HepG2 (cell line): ENCODE results near the gene NTN4. TPM values are rescaled to one million over a fixed set of nuclear protein-coding genes. Genes with fewer than 3 reads are reported as not detected.

Source experiments
- ATAC-seq: fragments of 200-7000 bp; cut with Tn5 transposase; 3 replicates; pipeline ENCODE4 v1.9.1; 2020; ENCODE audit warnings: mild to moderate bottlenecking, moderate library complexity
- BruUV-seq: library from RNA; stranded (reverse); fragments of 400-500 nt; replicated peaks from 2 replicates; lab custom pipeline; 2021; lab: Mats Ljungman, UMichigan
- CTCF ChIA-PET: fragments of 300-600 bp; formaldehyde crosslinking; extraction: SDS; loops from one replicate; lab custom pipeline; 2021; ENCODE audit warnings: low total read pairs, inconsistent platforms, low intra/inter-chr PET ratio; lab: Yijun Ruan, JAX
- POLR2A ChIA-PET: fragments of 350-600 bp; sonication (Branson Sonifier 250); formaldehyde crosslinking; loops from one replicate; lab custom pipeline; 2020; ENCODE audit warnings: antibody characterized with exemption, inconsistent platforms; lab: Yijun Ruan, JAX
- DNase-seq: peaks from one replicate; pipeline ENCODE4 v3.0.0-alpha.2; 2015; ENCODE audit warnings: low spot score
- FAIRE-seq: peaks from 3 replicates; lab custom pipeline; 2011; peaks lifted over from hg19 to GRCh38; lab: Jason Lieb, UNC
- H2AFZ ChIP-seq: one replicate; pipeline ENCODE4 v1.6.1; 2011; ENCODE audit warnings: low read length, inconsistent platforms
- H3K27ac ChIP-seq: fragments of 300-600 bp; 3 replicates; pipeline ENCODE4 v1.8.0; 2011; ENCODE audit warnings: mixed run types, mild to moderate bottlenecking, mixed read lengths, low read length, inconsistent platforms; ENCODE audit not compliant: insufficient read depth; ENCODE audit errors: extremely low read length
- H3K27me3 ChIP-seq, 2 experiments: fragments of 200-600 bp in 1 of 2; 2 replicates in 1 of 2; 3 replicates in 1 of 2; pipeline versions ENCODE4 v1.6.0 to v1.8.0; 2011; ENCODE audit warnings: low read length in 2 of 2, mild to moderate bottlenecking in 2 of 2, moderate library complexity in 2 of 2, inconsistent platforms in 1 of 2; ENCODE audit not compliant: insufficient read depth in 2 of 2, control insufficient read depth in 1 of 2
- H3K36me3 ChIP-seq, 2 experiments: fragments of 200-600 bp in 1 of 2; replicated peaks in 1 of 2; 2 replicates in 1 of 2; 3 replicates in 1 of 2; pipeline versions ENCODE4 v1.5.1 to v1.8.0; 2011; ENCODE audit warnings: low read length in 2 of 2, inconsistent platforms in 1 of 2; ENCODE audit not compliant: insufficient read depth in 2 of 2, control insufficient read depth in 1 of 2
- H3K4me1 ChIP-seq: 2 replicates; pipeline ENCODE4 v1.5.1; 2012; ENCODE audit warnings: low read length, inconsistent platforms; ENCODE audit not compliant: insufficient read depth
- H3K4me2 ChIP-seq: 2 replicates; pipeline ENCODE4 v1.6.0; 2011; ENCODE audit warnings: low read depth, low read length, inconsistent platforms
- H3K4me3 ChIP-seq, 3 experiments: fragments of 200-600 bp in 1 of 3; sonication (generic), shearing (Covaris generic) in 1 of 3; replicated peaks in 1 of 3; 2 replicates each; pipeline ENCODE4 v1.5.1; 2011 to 2016; ENCODE audit warnings: low read length in 3 of 3, inconsistent platforms in 2 of 3, low read depth in 2 of 3, mild to moderate bottlenecking in 2 of 3, control low read depth in 1 of 3, mixed read lengths in 1 of 3; ENCODE audit not compliant: insufficient read depth in 1 of 3
- H3K79me2 ChIP-seq: one replicate; pipeline ENCODE4 v1.6.1; 2011; ENCODE audit warnings: low read length, inconsistent platforms; ENCODE audit not compliant: insufficient read depth
- H3K9ac ChIP-seq: 2 replicates; pipeline ENCODE4 v1.6.0; 2011; ENCODE audit warnings: mild to moderate bottlenecking, low read depth, low read length, inconsistent platforms; ENCODE audit not compliant: insufficient read depth
- H3K9me3 ChIP-seq: 2 replicates; pipeline ENCODE4 v1.5.1; 2012; ENCODE audit warnings: mild to moderate bottlenecking, low read length
- H4K20me1 ChIP-seq: 2 replicates; pipeline ENCODE4 v1.6.0; 2011; ENCODE audit warnings: inconsistent platforms, mild to moderate bottlenecking, low read length, moderate library complexity; ENCODE audit not compliant: insufficient read depth
- FOXA3 ChIP-seq: IDR thresholded peaks from 2 replicates; pipeline ENCODE4 v1.6.1; 2016; ENCODE audit warnings: missing genetic modification reagents, missing compliant biosample characterization
- SAFB2 ChIP-seq: sonication (generic); formaldehyde crosslinking; IDR thresholded peaks from 2 replicates; pipeline ENCODE4 v1.5.1; 2020; ENCODE audit warnings: missing genetic modification reagents, low read depth, mild to moderate bottlenecking, borderline replicate concordance
- WGBS: methylation state at CpG from one replicate; pipeline ENCODE4 v1.1.6; 2017; ENCODE audit warnings: low lambda C conversion rate; 5-methylcytosine and 5-hydroxymethylcytosine counted together
- in situ Hi-C: cut with HindIII; loops from 2 replicates; pipeline ENCODE4 v1.10.0; 2017; ENCODE audit warnings: low pct_unique_long_range_greater_than_20kb; ENCODE audit not compliant: extremely low pct_ligation_motif_present
- intact Hi-C: fragments of 100-400 bp; cut with micrococcal nuclease; formaldehyde crosslinking; loops from one replicate; pipeline ENCODE4 v1.10.0; 2022; ENCODE audit not compliant: unreplicated experiment
- polyA plus RNA-seq, 8 experiments: library from polyadenylated mRNA; depleted of rRNA in 3 of 8; stranded (reverse) in 7 of 8; unstranded in 1 of 8; fragments of >200 nt; fragmentation: Illumina TruSeq in 4 of 8; extraction: Trizol in 4 of 8; gene quantifications; 2 replicates each; pipeline versions ENCODE4 v1.2.1 to v1.2.3, GENCODE V29; 2011 to 2016; ENCODE audit warnings: low read depth in 4 of 8, missing spikeins in 1 of 8, mixed read lengths in 1 of 8; ENCODE audit not compliant: insufficient read depth in 1 of 8
- total RNA-seq, 5 experiments: library from RNA; depleted of rRNA; stranded (reverse); fragments of >200 nt; fragmentation: Illumina TruSeq; extraction: Trizol; gene quantifications; 2 replicates each; pipeline ENCODE4 v1.2.3, GENCODE V29; 2016; ENCODE audit warnings: low read depth in 1 of 5
- TF ChIP-seq, protein P1 (sequence below): sonication (generic); formaldehyde crosslinking; conservative IDR thresholded peaks from 2 replicates; pipeline ENCODE4 v1.4.0; 2020; ENCODE audit warnings: mild to moderate bottlenecking, missing genetic modification reagents, moderate library complexity
- TF ChIP-seq, protein P2 (sequence below): sonication (generic); formaldehyde crosslinking; IDR thresholded peaks from 2 replicates; pipeline ENCODE4 v1.4.0; 2020; ENCODE audit warnings: mild to moderate bottlenecking, low read depth, missing genetic modification reagents

NTN4 gene
- total and polyA plus RNA-seq, 2 of the 13 experiments (the other 11 are each of a cell fraction or from before 2014, with no cell fraction given), result 7.8 to 11.5 TPM

DNA sequence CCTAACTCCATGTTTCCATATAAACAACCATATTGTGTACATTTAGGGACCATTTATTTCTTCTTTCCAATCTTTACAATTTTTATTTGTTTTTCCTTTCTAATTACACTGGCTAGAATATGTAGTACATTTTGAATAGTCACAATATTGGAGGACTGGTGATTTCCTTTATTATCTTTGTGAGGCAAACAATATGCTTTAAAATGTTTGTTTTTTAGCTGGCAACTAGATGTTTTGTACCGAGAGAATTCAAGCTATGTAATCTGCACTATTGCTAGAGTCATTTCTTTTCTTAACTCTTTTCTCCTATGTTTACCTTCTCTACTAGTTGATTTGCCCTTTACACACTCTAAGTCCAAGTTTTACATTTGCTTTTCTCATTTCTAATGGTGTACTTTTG is 13.3 kb upstream of the NTN4 start:
- H3K27me3 ChIP-seq, result no peaks in the 10 kb centered on the region
- TF ChIP-seq, protein P1, sequence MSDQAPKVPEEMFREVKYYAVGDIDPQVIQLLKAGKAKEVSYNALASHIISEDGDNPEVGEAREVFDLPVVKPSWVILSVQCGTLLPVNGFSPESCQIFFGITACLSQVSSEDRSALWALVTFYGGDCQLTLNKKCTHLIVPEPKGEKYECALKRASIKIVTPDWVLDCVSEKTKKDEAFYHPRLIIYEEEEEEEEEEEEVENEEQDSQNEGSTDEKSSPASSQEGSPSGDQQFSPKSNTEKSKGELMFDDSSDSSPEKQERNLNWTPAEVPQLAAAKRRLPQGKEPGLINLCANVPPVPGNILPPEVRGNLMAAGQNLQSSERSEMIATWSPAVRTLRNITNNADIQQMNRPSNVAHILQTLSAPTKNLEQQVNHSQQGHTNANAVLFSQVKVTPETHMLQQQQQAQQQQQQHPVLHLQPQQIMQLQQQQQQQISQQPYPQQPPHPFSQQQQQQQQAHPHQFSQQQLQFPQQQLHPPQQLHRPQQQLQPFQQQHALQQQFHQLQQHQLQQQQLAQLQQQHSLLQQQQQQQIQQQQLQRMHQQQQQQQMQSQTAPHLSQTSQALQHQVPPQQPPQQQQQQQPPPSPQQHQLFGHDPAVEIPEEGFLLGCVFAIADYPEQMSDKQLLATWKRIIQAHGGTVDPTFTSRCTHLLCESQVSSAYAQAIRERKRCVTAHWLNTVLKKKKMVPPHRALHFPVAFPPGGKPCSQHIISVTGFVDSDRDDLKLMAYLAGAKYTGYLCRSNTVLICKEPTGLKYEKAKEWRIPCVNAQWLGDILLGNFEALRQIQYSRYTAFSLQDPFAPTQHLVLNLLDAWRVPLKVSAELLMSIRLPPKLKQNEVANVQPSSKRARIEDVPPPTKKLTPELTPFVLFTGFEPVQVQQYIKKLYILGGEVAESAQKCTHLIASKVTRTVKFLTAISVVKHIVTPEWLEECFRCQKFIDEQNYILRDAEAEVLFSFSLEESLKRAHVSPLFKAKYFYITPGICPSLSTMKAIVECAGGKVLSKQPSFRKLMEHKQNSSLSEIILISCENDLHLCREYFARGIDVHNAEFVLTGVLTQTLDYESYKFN, result peak; percentile 41; the same call in 1 of the 2 replicates
- 0 out of 2 replicates have a peak, but pooled peaks have one; percentile 16 for TF ChIP-seq FOXA3 (CRISPR knock-in tag)
- no peak for TF ChIP-seq SAFB2
- TF ChIP-seq, protein P2, sequence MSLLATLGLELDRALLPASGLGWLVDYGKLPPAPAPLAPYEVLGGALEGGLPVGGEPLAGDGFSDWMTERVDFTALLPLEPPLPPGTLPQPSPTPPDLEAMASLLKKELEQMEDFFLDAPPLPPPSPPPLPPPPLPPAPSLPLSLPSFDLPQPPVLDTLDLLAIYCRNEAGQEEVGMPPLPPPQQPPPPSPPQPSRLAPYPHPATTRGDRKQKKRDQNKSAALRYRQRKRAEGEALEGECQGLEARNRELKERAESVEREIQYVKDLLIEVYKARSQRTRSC, result no peak
- TF ChIP-seq, all 625 proteins: peak for 2
- ATAC-seq (no peak), FAIRE-seq (no peak), DNase-seq (no peak)
- 6% methylated on average over 1 of the region's 1 CpG for WGBS
- Histone ChIP-seq H2AFZ (no peak overlapping the region), H3K79me2 (no peaks in the 10 kb centered on the region), H3K4me2 (peak overlapping the region; percentile 14; the same call in 1 of the 2 replicates), H3K4me1 (peaks cover 60% of the 10 kb centered on the region), H3K36me3 (no peaks in the 10 kb centered on the region), H3K9me3 (no peaks in the 10 kb centered on the region), H3K27ac (peak overlapping the region; percentile 21), H3K9ac (no peak overlapping the region), H3K4me3 (no peak overlapping the region), H4K20me1 (no peaks in the 10 kb centered on the region)
- in situ Hi-C loops (loop anchor here (10.0 kb wide), 1 partner anchor 179 kb away; no protein-coding TSS in a partner anchor), intact Hi-C loops (no loop called here)
- no TSS peak for BruUV-seq
- CTCF ChIA-PET, result no interaction called here
- POLR2A ChIA-PET, result interaction anchor here (1.4 kb wide), 1 partner anchor 66 kb away, joined by 3 read pairs; no protein-coding TSS in a partner anchor
